ENCODE data around the gene KRT25. TPM values are rescaled to one million over a fixed set of nuclear protein-coding genes. Genes with fewer than 3 reads are reported as not detected.
"Not testable (repeated sequence)": the region's sequence is repeated elsewhere in the genome, so short reads cannot be mapped to it uniquely, and the experiment has no call there.

Gene KRT25
- total RNA-seq, 1 experiment from 2014 or later = not detected

GRCh38 chr17:40760105-40761016 lies 5.2 kb upstream of the KRT25 start:
- DNase-seq (ENCODE audit: low read depth) = no peak

GRCh38 chr17:40753804-40754203 lies 1.3 kb downstream of the KRT25 start:
- DNase-seq (ENCODE audit: low read depth) = no peak

GRCh38 chr17:40751065-40751464 lies 4.1 kb downstream of the KRT25 start:
- DNase-seq (ENCODE audit: low read depth) = no peak

DNA sequence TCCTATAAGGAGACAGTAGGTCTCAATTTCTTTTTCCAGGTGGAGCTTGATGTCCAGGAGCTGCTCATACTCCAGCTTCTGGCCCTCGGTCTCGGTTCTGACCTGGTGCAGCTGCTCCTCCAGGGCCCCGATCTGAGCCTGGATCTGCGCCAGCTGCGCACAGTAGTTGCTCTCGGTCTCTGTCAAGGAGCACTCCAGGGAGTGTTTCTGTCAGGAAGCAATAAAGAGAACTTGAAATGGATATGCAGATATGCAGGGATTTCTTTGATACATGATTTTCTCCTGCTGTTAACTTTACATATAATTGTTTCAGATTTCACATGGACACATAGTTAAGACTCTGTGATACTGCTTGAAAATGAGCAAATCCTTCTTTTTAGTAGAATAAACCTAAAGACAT lies 4.7 kb downstream of the KRT25 start:
- DNase-seq (ENCODE audit: low read depth) = no peak

DNA sequence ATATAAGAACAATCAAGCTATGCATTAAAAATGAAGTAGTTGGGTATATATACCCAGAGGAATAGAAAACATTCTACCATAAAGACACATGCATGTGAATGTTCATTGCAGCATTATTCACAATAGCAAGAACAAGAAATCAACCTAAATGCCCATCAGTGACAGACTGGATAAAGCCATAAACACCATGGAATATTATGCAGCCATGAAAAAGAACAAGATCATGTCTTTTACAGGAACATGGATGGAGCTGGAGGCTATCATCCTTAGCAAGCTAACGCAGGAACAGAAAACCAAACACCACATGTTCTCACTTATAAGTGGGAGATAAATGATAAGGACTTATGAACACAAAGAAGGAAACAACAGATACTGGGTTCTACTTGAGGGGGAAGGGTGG lies 6.5 kb downstream of the KRT25 start:
- not testable (repeated sequence) for DNase-seq (ENCODE audit: low read depth)

GRCh38 chr17:40738553-40738952 lies 16.6 kb downstream of the KRT25 start:
- no peak for DNase-seq (ENCODE audit: low read depth)

- DNase-seq (ENCODE audit: low read depth) = no peak
These were observed 20.1 kb downstream of the KRT25 start for GRCh38 chr17:40735016-40735415.

DNA sequence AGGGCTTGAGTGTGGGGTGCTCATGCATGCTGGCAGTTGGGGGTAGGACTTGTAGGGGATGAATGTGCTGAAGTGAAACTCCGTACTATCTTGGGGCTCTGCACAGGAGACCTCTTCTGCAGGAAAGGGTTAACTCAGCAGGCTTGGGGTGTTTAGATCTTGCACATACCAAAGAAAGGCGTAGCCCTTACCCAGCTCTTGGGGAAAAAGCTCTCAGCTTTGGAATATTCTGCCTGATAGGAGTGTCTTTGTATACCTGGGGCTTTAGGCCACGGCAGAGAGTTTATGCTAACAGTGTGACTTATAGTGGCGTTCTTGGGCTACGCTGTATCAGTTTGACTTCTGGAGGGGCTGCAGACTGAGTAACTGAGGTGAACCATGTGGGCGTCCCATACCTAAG lies 21.1 kb downstream of the KRT25 start:
- DNase-seq (ENCODE audit: low read depth) = no peak

DNA sequence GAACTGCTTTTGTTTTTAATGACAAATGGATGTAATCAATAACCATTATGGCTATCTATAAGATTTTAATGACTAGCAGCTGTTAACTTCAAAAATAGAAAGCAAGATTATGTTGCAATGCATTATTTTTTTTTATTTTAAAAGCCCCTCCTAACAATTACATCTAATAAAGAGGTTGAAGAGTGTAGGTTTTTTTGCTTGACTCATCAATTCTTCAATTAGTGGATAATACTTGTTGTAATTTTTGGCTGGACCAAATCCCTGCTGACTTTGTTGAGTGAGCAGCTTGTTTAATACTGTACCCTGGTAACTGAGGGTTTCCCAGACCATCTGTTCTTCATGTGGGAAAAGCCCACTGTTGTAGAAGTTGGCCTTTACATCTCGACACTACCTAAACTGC lies 24.2 kb downstream of the KRT25 start:
- no peak for DNase-seq (ENCODE audit: low read depth)

DNA sequence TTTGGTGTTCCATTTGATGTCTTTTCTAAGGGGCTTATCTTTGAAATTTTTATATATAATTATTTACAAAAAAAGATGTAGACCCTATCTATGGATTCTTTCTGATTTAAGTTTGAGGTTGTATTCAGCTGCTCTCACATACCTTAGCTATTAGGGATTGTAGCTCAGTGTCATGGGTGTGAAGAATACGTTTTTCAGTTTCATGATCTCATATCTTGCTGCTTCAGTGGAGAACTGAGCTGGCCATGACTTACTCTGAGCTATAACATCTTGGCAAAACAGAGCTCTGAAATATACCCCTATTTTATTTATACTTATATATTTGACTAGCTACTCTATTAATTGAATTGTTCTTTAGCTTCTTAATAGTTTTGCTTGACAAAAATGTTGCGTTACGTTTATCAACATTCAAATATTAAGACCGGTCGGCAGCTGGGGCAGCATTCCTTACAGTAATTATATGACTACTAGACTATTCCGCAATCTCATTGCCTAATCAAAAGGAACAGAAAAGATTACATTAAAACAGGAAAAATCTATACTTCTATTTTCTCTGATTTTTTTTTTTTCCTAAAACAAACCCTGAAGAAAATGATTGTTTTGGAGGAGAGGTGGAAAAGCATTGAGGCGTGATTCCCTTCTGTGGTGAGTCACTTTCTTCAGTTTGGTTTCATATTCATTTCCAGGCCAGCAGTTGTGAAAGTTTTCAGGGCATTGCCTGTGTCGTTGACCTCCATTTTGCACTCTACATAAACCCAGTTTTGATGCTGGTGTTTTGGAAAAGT lies 27.5 kb downstream of the KRT25 start:
- peak; percentile 58 for DNase-seq (ENCODE audit: low read depth)

DNA sequence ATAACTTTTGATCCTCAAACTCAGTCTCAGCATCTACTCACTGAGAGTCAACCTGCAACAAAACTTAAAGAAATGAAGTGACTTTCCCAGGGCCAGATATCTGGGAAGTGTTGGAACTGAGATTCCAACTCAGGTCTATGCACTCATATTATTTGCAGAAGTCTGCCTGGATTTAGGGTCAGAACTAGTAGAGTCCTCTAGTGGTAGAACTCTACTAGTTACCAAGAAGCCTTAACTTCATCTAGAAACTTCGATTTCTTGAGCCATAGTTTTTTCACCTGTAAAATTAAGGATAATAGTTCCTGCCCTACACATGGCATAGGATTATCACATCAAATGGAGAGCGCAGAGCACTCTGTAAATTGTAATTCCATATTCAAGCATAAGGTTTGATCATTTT lies 28.2 kb downstream of the KRT25 start:
- no peak for DNase-seq (ENCODE audit: low read depth)

GRCh38 chr17:40724656-40725055 lies 30.5 kb downstream of the KRT25 start:
- peak; percentile 8 for DNase-seq (ENCODE audit: low read depth)

- DNase-seq (ENCODE audit: low read depth) = no peak
These were observed 32.9 kb downstream of the KRT25 start for GRCh38 chr17:40722241-40722640.

- DNase-seq (ENCODE audit: low read depth) = no peak
These were observed 34.2 kb downstream of the KRT25 start for GRCh38 chr17:40720899-40721298.

- DNase-seq (ENCODE audit: low read depth) = no peak
These were observed 36.2 kb downstream of the KRT25 start for GRCh38 chr17:40718930-40719329.

DNA sequence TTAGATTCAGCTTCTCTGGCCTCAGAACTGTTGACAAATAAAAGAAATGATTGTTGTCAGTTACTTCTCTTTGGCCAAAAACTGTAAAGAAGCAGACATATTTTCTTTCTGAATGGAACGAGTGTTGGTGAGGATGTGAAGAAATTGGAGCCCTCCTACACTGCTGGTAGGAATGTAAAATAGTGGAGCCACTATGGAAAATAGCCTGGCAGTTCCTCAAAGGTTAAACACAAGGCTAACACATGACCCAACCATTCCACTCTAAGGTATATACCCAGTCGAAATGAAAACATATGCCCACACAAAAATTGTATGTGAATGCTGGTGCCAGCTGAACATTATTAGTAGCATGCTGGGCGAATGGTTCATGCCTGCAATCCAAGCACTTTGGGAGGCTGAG lies 37.4 kb downstream of the KRT25 start:
- no peak for DNase-seq (ENCODE audit: low read depth)

GRCh38 chr17:40714473-40714872 lies 40.7 kb downstream of the KRT25 start:
- no peak for DNase-seq (ENCODE audit: low read depth)

DNA sequence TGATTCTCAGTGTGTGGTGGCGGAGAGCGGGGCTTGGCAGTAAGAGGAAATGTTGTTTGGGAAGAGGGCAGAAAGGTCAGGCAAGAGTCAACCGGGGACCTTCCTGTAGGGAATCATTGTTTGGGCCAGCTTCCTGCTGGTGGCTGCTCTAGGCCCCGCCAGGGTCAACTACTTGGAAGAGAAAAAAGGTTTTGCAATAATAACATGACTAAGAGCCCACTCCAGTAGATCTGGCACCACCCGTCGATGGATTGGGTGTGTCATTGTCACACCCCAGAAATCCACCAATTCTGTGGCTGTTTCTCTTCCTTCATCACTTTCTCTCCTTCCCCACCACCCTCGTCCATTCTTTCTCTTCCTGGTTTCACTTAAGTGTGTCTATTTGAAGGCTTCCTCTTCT lies 47.4 kb downstream of the KRT25 start:
- DNase-seq (ENCODE audit: low read depth) = peak; percentile 53

- DNase-seq (ENCODE audit: low read depth) = no peak
These were observed 49.5 kb downstream of the KRT25 start for GRCh38 chr17:40705584-40705983.

DNA sequence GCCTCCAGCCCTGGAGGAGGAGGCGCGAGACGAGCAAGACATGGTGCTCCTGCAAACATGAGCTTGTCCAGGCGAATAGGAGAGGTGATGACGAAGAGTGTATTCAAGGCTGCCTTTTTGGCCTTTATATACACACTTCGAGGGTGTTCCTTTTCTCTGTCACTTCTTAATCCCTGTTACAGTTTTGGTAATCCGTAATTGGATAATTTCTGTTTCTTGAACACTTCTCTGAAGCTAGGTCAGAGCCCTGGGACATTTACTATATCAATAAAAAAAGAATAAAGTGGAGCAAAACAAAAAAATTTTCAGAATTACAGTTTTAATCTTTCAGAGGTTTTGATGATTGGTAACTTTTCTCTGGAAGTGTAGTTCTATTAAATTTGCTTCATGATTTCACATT lies 51.5 kb downstream of the KRT25 start, which contains the start of gene KRT24:
TSS of gene KRT24 (minus strand) at position 101 of the 400 bp plus-strand sequence. CDS start at position 42, 59 bp downstream.
- DNase-seq (ENCODE audit: low read depth) = no peak

GRCh38 chr17:40702271-40702670 lies 52.9 kb downstream of the KRT25 start:
- no peak for DNase-seq (ENCODE audit: low read depth)

GRCh38 chr17:40699853-40700252 lies 55.3 kb downstream of the KRT25 start:
- DNase-seq (ENCODE audit: low read depth) = no peak

Measured in HT1080 (cell line).